Body of pancreas (tissue), 4 donors: ENCODE data around the gene ATXN3.

Source experiments
- POLR2A ChIP-seq, 3 donors: fragments of 450-650 bp; IDR thresholded peaks; one replicate each; pipeline ENCODE4 v1.6.1; 2016; ENCODE audit warnings: antibody characterized with exemption in 3 of 3, mild to moderate bottlenecking in 2 of 3
- TF ChIP-seq, protein P1 (sequence below), 7 experiments: fragments of 450-650 bp in 4 of 7; fragments of 200-600 bp in 3 of 7; sonication (generic) in 3 of 7; IDR thresholded peaks; one replicate each; pipeline ENCODE4 v1.5.1; 2016 to 2019; ENCODE audit warnings: antibody characterized with exemption in 7 of 7

DNA sequence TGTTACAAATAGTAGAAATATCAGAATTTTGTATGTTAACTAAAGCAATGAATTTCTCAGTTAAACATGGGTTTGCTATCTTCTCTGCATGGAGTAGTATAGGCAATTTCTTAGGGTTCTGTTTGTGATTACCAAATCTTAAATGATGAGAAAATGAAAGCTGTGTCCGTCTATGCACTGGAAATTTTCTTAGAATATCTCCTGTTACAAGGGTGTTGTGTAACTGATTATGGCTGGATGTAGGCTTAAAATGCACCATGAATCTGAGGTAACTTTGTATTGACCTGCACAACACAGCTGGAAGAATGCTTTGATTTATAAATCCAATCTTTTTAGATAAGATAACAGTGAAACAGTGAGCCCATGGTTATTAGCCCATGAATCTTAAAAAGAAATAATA is 84.3 kb downstream of the ATXN3 start:
- TF ChIP-seq, protein P1, sequence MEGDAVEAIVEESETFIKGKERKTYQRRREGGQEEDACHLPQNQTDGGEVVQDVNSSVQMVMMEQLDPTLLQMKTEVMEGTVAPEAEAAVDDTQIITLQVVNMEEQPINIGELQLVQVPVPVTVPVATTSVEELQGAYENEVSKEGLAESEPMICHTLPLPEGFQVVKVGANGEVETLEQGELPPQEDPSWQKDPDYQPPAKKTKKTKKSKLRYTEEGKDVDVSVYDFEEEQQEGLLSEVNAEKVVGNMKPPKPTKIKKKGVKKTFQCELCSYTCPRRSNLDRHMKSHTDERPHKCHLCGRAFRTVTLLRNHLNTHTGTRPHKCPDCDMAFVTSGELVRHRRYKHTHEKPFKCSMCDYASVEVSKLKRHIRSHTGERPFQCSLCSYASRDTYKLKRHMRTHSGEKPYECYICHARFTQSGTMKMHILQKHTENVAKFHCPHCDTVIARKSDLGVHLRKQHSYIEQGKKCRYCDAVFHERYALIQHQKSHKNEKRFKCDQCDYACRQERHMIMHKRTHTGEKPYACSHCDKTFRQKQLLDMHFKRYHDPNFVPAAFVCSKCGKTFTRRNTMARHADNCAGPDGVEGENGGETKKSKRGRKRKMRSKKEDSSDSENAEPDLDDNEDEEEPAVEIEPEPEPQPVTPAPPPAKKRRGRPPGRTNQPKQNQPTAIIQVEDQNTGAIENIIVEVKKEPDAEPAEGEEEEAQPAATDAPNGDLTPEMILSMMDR (IDR thresholded peaks at IDR 0.05): no peak
- no peak for TF ChIP-seq POLR2A (IDR thresholded peaks at IDR 0.05)
